ENCODE measurements around the gene PDSS2.

GRCh38 chr6:107186047-107186446 is 273.3 kb downstream of the PDSS2 start:
- no peak for TF ChIP-seq EZH2phosphoT487 (IDR thresholded peaks at IDR 0.05; ENCODE audit: low read depth)
- TF ChIP-seq CTCF (IDR thresholded peaks at IDR 0.05; ENCODE audit: low read depth, low read length), result no peak
